NK-92 (cell line): Measurements from ENCODE around the gene ARL8A.

Experiments
- DNase-seq: peaks from one replicate; lab custom pipeline; 2025; ENCODE audit not compliant: unreplicated experiment; lab: John Stamatoyannopoulos, UW

Gene ARL8A

DNA sequence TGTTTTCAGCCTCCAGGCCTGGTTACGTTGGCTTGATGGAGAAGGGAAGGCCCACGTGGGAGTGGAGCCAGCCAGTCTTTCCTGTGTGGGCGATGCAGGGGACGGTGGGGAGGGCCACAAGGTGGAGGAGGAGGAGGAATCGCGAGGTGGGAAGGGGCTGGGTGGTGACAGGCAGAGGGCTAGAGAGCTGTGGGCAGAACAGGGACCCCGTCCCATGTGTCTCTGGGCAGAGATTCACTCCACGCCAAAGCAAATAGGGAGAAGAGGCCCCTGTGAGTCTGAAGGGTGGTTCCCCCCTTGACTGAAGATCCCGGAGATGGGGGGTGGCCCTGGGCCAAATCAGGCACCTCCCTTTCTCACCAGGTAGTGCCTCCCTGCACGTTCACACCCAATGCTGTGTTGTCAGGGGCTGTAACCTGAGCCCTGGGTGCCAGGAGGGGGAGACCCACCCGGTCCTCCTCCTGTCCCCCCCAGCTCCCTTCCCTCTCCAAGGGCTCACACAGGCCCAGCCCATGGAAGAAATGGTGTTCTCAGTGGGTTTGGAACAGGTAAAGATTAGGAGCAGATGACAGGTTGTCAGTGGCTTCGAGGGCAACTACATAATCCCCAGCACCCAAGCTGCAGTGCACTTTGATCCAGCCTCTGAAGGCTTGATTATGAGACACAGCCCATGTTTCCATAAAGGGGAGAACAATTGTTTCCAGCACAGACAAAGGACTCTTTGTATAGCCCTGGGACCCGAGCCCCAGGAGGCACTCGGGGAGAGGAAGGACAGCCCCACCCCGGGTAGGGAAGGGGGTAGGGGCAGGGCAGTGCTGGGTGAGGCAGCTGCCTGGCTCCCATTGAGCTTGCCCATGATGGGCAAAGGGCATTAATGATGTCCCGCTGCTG lies 59.5 kb downstream of the ARL8A start:
- DNase-seq, result no peak
